BJ (cell line): ENCODE data around the gene TAF4. TPM values are rescaled to one million over a fixed set of nuclear protein-coding genes. Genes with fewer than 3 reads are reported as not detected.

Source experiments
- CTCF ChIA-PET: fragments of 350-600 bp; formaldehyde crosslinking; extraction: SDS; loops from one replicate; lab custom pipeline; 2021; ENCODE audit warnings: antibody characterized with exemption, inconsistent platforms; lab: Yijun Ruan, JAX
- POLR2A ChIA-PET: fragments of 300-600 bp; sonication (Branson Sonifier 250); formaldehyde crosslinking; extraction: SDS; loops from one replicate; lab custom pipeline; 2021; ENCODE audit warnings: antibody characterized with exemption; lab: Charles Lee
- DNase-seq: peaks from one replicate; pipeline ENCODE4 v3.0.0-alpha.2; 2011; ENCODE audit warnings: low read depth
- H3K27me3 ChIP-seq: 2 replicates; pipeline ENCODE4 v1.6.0; 2011; ENCODE audit warnings: low read length; ENCODE audit not compliant: control insufficient read depth, insufficient read depth
- H3K36me3 ChIP-seq: 2 replicates; pipeline ENCODE4 v1.5.1; 2011; ENCODE audit warnings: low read length; ENCODE audit not compliant: control insufficient read depth, insufficient read depth
- H3K4me3 ChIP-seq: 2 replicates; pipeline ENCODE4 v1.5.1; 2011; ENCODE audit warnings: low read depth, mild to moderate bottlenecking, control low read depth, low read length
- polyA plus RNA-seq: library from polyadenylated mRNA; depleted of rRNA; stranded (reverse); fragments of >200 nt; gene quantifications from 2 replicates; pipeline ENCODE4 v1.2.3, GENCODE V29; 2011
- TF ChIP-seq, protein P1 (sequence below): IDR thresholded peaks from 2 replicates; pipeline ENCODE4 v1.5.1; 2011; ENCODE audit warnings: low read depth, mild to moderate bottlenecking, control low read depth, inconsistent platforms, low read length, moderate library complexity; ENCODE audit not compliant: insufficient read depth

Gene TAF4
- polyA plus RNA-seq, 1 experiment = 1.2 TPM

DNA sequence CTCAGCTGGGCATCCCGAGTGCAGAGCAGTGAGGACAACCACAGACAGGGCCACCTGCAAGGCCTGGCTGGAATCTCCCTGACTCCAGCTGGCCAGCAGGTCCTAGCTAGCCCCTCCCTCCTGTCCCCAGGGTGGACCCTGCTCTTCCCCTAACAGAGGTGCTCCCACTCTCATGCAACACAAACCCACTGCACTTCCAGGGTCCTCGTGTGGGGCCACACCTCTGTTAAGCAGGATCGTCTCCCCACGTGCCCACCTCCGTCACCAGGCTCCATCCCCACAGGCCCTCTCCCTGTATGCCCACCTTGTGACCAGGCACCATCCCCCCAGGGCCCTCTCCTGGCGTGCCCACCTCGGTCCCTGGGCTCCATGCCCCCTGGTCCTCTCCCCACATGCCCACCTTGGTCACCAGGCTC lies 17.3 kb downstream of the TAF4 start:
- TF ChIP-seq, protein P1, sequence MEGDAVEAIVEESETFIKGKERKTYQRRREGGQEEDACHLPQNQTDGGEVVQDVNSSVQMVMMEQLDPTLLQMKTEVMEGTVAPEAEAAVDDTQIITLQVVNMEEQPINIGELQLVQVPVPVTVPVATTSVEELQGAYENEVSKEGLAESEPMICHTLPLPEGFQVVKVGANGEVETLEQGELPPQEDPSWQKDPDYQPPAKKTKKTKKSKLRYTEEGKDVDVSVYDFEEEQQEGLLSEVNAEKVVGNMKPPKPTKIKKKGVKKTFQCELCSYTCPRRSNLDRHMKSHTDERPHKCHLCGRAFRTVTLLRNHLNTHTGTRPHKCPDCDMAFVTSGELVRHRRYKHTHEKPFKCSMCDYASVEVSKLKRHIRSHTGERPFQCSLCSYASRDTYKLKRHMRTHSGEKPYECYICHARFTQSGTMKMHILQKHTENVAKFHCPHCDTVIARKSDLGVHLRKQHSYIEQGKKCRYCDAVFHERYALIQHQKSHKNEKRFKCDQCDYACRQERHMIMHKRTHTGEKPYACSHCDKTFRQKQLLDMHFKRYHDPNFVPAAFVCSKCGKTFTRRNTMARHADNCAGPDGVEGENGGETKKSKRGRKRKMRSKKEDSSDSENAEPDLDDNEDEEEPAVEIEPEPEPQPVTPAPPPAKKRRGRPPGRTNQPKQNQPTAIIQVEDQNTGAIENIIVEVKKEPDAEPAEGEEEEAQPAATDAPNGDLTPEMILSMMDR = no peak
- Histone ChIP-seq H3K36me3 (no peaks in the 10 kb centered on the region; the same call in 1 of the 2 replicates), H3K27me3 (no peaks in the 10 kb centered on the region), H3K4me3 (no peak overlapping the region)
- POLR2A ChIA-PET = no interaction called here
- DNase-seq = no peak
- CTCF ChIA-PET = interaction anchor here (1.5 to 1.7 kb wide), 2 partner anchors 11 to 15 kb away, joined by 3 read pairs; no protein-coding TSS in a partner anchor

DNA sequence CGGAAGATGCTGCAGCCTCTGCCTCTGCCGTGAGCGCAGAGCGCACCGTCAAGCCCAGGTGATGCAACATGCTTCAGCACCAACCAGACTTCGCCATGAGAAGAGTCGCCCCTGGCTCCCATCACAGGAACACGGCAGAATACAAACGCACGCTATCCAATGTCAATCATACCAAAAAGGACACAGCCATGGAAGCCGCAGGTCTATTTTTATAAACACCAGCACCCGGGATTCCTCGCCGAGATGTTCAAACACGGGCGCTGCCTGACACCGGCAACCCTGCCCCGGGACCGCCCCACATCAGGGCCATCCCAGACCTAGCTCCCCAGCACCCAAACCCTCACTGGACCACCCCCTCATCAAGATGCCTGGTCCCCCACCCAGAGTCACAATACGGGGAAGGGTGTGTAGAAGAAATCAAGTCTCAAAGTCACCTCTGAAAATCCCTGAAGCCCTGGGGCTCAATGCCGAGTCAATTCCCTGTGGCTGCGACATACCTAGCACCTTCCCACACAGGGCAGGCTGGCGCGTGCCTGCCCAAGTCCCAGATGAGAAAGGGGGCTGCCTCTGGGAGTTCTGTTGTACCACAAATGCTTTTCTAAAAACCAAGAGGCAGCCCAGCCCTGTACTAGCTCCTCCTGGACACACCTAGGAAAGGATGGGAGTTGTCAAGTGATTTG lies 17.9 kb downstream of the TAF4 start:
- no peak for DNase-seq
- H3K27me3 ChIP-seq = no peaks in the 10 kb centered on the region
- H3K4me3 ChIP-seq = no peak overlapping the region
- TF ChIP-seq, protein P1 = no peak
- ChIA-PET POLR2A (no interaction called here), CTCF (interaction anchor here (1.5 to 1.7 kb wide), 2 partner anchors 12 to 15 kb away, joined by 3 read pairs; no protein-coding TSS in a partner anchor)
- H3K36me3 ChIP-seq = no peaks in the 10 kb centered on the region

DNA sequence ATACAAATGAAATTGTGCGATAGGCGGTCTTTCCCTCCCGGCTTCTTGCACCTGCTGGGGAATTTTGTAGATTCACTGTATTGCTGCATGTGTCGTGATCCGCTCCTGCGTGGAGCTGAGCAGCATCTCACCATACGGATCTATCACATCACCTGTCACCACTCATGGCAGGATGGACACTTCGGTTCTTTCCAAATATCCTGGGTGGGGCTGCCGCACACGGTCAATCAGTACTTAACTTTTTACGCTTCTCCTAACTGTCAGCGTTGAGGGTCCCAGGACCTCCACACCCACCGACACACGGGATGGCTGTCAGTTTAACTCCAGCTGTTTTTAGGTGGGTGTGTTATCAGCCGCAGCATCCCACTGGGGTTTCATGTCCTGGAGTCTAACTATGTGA lies 19.2 kb downstream of the TAF4 start:
- CTCF ChIA-PET = interaction anchor here (1.2 kb wide), 1 partner anchor 20 kb away, joined by 5 read pairs; no protein-coding TSS in a partner anchor
- TF ChIP-seq, protein P1 = no peak
- POLR2A ChIA-PET = no interaction called here
- H3K4me3 ChIP-seq = no peak overlapping the region
- H3K27me3 ChIP-seq = no peaks in the 10 kb centered on the region
- DNase-seq = no peak
- H3K36me3 ChIP-seq = no peaks in the 10 kb centered on the region

DNA sequence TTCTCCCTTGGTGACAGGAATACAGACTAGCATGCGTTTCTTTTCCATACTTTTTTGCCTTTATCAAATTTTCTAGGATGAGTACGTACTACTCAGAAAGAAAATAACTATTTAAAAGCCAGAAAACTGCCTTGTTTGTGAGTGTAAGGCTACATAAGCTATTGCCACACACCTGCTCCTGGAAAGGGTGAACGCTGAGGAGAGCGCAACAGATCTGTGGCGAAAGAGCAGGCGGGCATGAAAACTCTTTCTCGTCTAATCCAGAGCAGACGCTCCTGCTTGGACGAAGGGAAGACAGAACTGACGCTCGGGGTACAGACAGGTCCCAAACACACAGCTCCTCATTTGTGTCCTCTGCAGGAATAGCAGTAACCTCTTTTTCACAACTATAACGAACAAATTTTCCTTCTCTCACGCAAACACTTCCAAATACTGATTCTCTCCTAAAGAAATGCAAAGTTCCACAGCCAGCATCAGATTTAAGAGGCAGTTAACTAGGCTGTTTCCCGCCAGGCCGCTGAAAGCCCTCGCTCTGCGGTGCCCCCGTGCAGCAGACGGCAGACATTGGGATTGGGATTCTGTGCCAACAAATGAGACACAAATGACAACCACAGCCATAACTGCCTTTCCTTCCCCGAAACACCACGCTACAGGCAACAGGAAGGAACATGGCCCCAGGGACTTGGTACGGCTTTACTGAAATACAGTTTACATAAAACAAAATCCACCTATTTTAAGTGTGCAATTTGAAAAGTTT lies 20.0 kb downstream of the TAF4 start:
- Histone ChIP-seq H3K27me3 (no peaks in the 10 kb centered on the region), H3K36me3 (no peaks in the 10 kb centered on the region), H3K4me3 (no peak overlapping the region)
- ChIA-PET CTCF (no interaction called here), POLR2A (no interaction called here)
- DNase-seq = no peak
- TF ChIP-seq, protein P1 = no peak

DNA sequence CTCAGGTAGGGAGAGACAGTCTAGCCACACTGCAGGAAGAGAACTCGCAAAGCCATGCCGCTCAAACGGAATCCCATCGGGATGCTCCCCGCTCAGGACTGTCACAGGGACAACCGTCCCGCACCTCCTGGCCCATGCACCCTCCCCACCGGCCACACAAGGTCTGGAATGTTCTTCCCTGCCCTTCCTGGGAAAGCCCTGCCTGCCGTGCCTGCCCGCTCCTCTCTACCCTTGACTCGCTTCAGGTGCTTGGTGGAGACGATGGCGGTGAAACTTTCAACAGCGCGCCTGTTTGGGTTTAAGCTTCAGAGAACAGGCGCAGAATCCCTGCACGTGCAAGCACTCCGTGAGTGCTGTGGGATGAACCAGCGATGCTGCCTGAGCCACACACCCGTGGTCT lies 20.6 kb downstream of the TAF4 start:
- ChIA-PET CTCF (no interaction called here), POLR2A (no interaction called here)
- TF ChIP-seq, protein P1 = no peak
- DNase-seq = no peak
- Histone ChIP-seq H3K27me3 (no peaks in the 10 kb centered on the region), H3K36me3 (no peaks in the 10 kb centered on the region), H3K4me3 (no peak overlapping the region)
